K562 (cell line): ENCODE measurements around the gene CLCN2. TPM values are rescaled to one million over a fixed set of nuclear protein-coding genes. Genes with fewer than 3 reads are reported as not detected.

Experiments
- ATF2 ChIP-seq: sonication (generic); formaldehyde crosslinking; IDR thresholded peaks from 2 replicates; pipeline ENCODE4 v1.8.1; 2022; ENCODE audit warnings: missing genetic modification reagents
- CBX3 ChIP-seq, 2 experiments: IDR thresholded peaks; 1 replicate in 1 of 2; 2 replicates in 1 of 2; pipeline ENCODE4 v1.6.1; 2012; ENCODE audit warnings: inconsistent platforms in 2 of 2, low read length in 2 of 2, borderline replicate concordance in 1 of 2, control low read depth in 1 of 2
- CREB3 ChIP-seq: fragments of 450-650 bp; conservative IDR thresholded peaks from 2 replicates; pipeline ENCODE4 v1.6.1; 2016; ENCODE audit warnings: missing genetic modification characterization, low read depth, mild to moderate bottlenecking, missing compliant biosample characterization, moderate library complexity
- ETV6 ChIP-seq, 3 experiments: fragments of 150-350 bp in 1 of 3; sonication (generic) in 1 of 3; formaldehyde crosslinking in 1 of 3; IDR thresholded peaks; 2 replicates each; pipeline versions ENCODE4 v1.6.1 to v1.8.0; 2014 to 2022; ENCODE audit warnings: borderline replicate concordance in 2 of 3, low read depth in 2 of 3, antibody characterized with exemption in 1 of 3, low read length in 1 of 3, mild to moderate bottlenecking in 1 of 3, missing genetic modification reagents in 1 of 3
- FIP1L1 ChIP-seq: fragments of 200-400 bp; formaldehyde crosslinking; IDR thresholded peaks from 2 replicates; pipeline ENCODE4 v1.6.1; 2018; ENCODE audit warnings: mild to moderate bottlenecking, low read depth, low read length; ENCODE audit not compliant: poor library complexity, severe bottlenecking
- HES1 ChIP-seq: fragments of 450-650 bp; IDR thresholded peaks from 2 replicates; pipeline ENCODE4 v1.6.1; 2016; ENCODE audit warnings: low read depth, mild to moderate bottlenecking, moderate library complexity
- HEY1 ChIP-seq: fragments of 250-450 bp; sonication (Bioruptor Pico); IDR thresholded peaks from 2 replicates; pipeline ENCODE4 v1.5.0; 2020; ENCODE audit warnings: mild to moderate bottlenecking, moderate library complexity, borderline replicate concordance
- RBM25 ChIP-seq: fragments of 200-400 bp; formaldehyde crosslinking; IDR thresholded peaks from 2 replicates; pipeline ENCODE4 v1.6.1; 2018; ENCODE audit warnings: low read length, low read depth, moderate library complexity; ENCODE audit not compliant: severe bottlenecking
- RFX5 ChIP-seq: IDR thresholded peaks from 2 replicates; pipeline ENCODE4 v1.6.1; 2011; ENCODE audit warnings: low read depth, mild to moderate bottlenecking, improper control_type of control experiment, low read length
- SAP30 ChIP-seq: fragments of 200-600 bp; sonication (generic); IDR thresholded peaks from 2 replicates; pipeline ENCODE4 v1.6.1; 2012; ENCODE audit warnings: borderline replicate concordance, low read depth, mild to moderate bottlenecking, moderate library complexity, low read length, control low read depth, inconsistent platforms; ENCODE audit not compliant: insufficient read depth, poor library complexity, severe bottlenecking
- TCF15 ChIP-seq: fragments of 250-450 bp; sonication (Bioruptor Pico); IDR thresholded peaks from 2 replicates; pipeline ENCODE4 v1.8.0; 2022; ENCODE audit warnings: moderate library complexity, mild to moderate bottlenecking, inconsistent platforms
- TCFL5 ChIP-seq: fragments of 250-450 bp; sonication (Bioruptor Pico); conservative IDR thresholded peaks from 2 replicates; pipeline ENCODE4 v1.6.1; 2021; ENCODE audit warnings: mild to moderate bottlenecking, moderate library complexity, matching md5 sums
- UBTF ChIP-seq, 2 experiments: IDR thresholded peaks; 2 replicates each; pipeline ENCODE4 v1.6.1; 2012; ENCODE audit warnings: improper control_type of control experiment in 2 of 2, low read depth in 2 of 2, low read length in 2 of 2, borderline replicate concordance in 1 of 2
- USF1 ChIP-seq: sonication (generic); formaldehyde crosslinking; IDR thresholded peaks from 2 replicates; pipeline ENCODE4 v1.9.0; 2022; ENCODE audit warnings: mild to moderate bottlenecking, missing genetic modification reagents
- ZFPM2 ChIP-seq: fragments of 250-450 bp; sonication (Bioruptor Pico); IDR thresholded peaks from 2 replicates; pipeline ENCODE4 v1.5.1; 2022; ENCODE audit warnings: mild to moderate bottlenecking
- ZNF12 ChIP-seq: sonication (generic); formaldehyde crosslinking; IDR thresholded peaks from 2 replicates; pipeline ENCODE4 v1.4.0; 2020; ENCODE audit warnings: mild to moderate bottlenecking, missing genetic modification reagents
- polyA plus RNA-seq, 8 experiments: library from polyadenylated mRNA; depleted of rRNA in 4 of 8; stranded (reverse) in 5 of 8; unstranded in 3 of 8; fragments of >200 nt; fragmentation: Nextera tagmentation in 2 of 8; fragmentation: Illumina TruSeq in 1 of 8; extraction: Ambion mirVana in 2 of 8; extraction: Trizol in 1 of 8; gene quantifications; 2 replicates each; pipeline versions ENCODE4 v1.2.1 to v1.2.3, GENCODE V29; 2011 to 2014; ENCODE audit warnings: inconsistent platforms in 1 of 8, missing spikeins in 1 of 8
- total RNA-seq, 7 experiments: library from RNA; depleted of rRNA in 6 of 7; stranded (reverse); fragments of >200 nt in 6 of 7; fragmentation: Illumina TruSeq in 2 of 7; extraction: Trizol in 2 of 7; gene quantifications; 2 replicates each; pipeline versions ENCODE4 v1.2.1 to v1.2.3, GENCODE V29; 2011 to 2021; ENCODE audit warnings: low replicate concordance in 1 of 7

CLCN2 gene
- total and polyA plus RNA-seq, 9 of the 15 experiments (the other 6 are each of a cell fraction or from before 2014, with no cell fraction given) = 0.10 to 14.0 (median 6.9) TPM

- TF ChIP-seq UBTF (IDR thresholded peaks at IDR 0.05; ENCODE audit: borderline replicate concordance in 1 of 2, low read depth in 2 of 2, low read length in 2 of 2) (0 out of 4 replicates have a peak, but pooled peaks of 1 of the 2 experiments have one; percentile 37), FIP1L1 (peak; percentile 79), ETV6 (IDR thresholded peaks at IDR 0.05; ENCODE audit: borderline replicate concordance in 1 of 2, low read depth in 2 of 2, low read length in 1 of 2) (no peak), ETV6 (CRISPR knock-in tag; IDR thresholded peaks at IDR 0.05; ENCODE audit: borderline replicate concordance) (no peak), CBX3 (IDR thresholded peaks at IDR 0.05; ENCODE audit: borderline replicate concordance in 1 of 2, low read length in 2 of 2) (no peak), ZFPM2 (CRISPR knock-in tag) (no peak), CREB3 (no peak), HES1 (no peak), RBM25 (no peak), TCF15 (CRISPR knock-in tag) (no peak), ZNF12 (no peak), TCFL5 (no peak), SAP30 (no peak), ATF2 (CRISPR knock-in tag) (0 out of 2 replicates have a peak, but pooled peaks have one; percentile 61), RFX5 (no peak), USF1 (CRISPR knock-in tag) (peak; percentile 64), HEY1 (CRISPR knock-in tag) (no peak)
Observed at GRCh38 chr3:184335661-184336546, 25.5 kb downstream of the CLCN2 start (continued).
